GM12878 (cell line): ENCODE results near the gene TTC9C. TPM values are rescaled to one million over a fixed set of nuclear protein-coding genes. Genes with fewer than 3 reads are reported as not detected.

Experiments used
- ATAC-seq: fragments of 200-7000 bp; cut with Tn5 transposase; 3 replicates; pipeline ENCODE4 v1.9.1; 2020; ENCODE audit warnings: mild to moderate bottlenecking, moderate library complexity
- BruUV-seq: library from RNA; stranded (reverse); fragments of 400-500 nt; replicated peaks from 2 replicates; lab custom pipeline; 2021; lab: Mats Ljungman, UMichigan
- CTCF ChIA-PET: fragments of 300-600 bp; sonication (Branson Sonifier 250); formaldehyde crosslinking; extraction: SDS; loops from one replicate; lab custom pipeline; 2021; ENCODE audit warnings: inconsistent platforms; lab: Yijun Ruan, JAX
- POLR2A ChIA-PET: fragments of 350-600 bp; formaldehyde crosslinking; extraction: SDS; loops from one replicate; lab custom pipeline; 2021; ENCODE audit warnings: inconsistent platforms; lab: Charles Lee
- RAD21 ChIA-PET: fragments of 300-600 bp; sonication (Branson Sonifier 250); formaldehyde crosslinking; loops from one replicate; lab custom pipeline; 2023; ENCODE audit warnings: antibody characterized with exemption; ENCODE audit not compliant: unreplicated experiment; lab: Charles Lee
- SMC1A ChIA-PET: fragments of 300-600 bp; sonication (Branson Sonifier 250); formaldehyde crosslinking; loops from one replicate; lab custom pipeline; 2023; ENCODE audit not compliant: unreplicated experiment, uncharacterized antibody; lab: Charles Lee
- DNase-seq: peaks from one replicate; pipeline ENCODE4 v3.0.0-alpha.2; 2011; ENCODE audit warnings: low read depth, low spot score
- FAIRE-seq: peaks from 3 replicates; lab custom pipeline; 2011; peaks lifted over from hg19 to GRCh38; lab: Jason Lieb, UNC
- H2AFZ ChIP-seq: 2 replicates; pipeline ENCODE4 v1.6.0; 2011; ENCODE audit warnings: low read depth, low read length, control low read depth; ENCODE audit not compliant: control insufficient read depth
- H3K27ac ChIP-seq: 2 replicates; pipeline ENCODE4 v1.5.1; 2011; ENCODE audit warnings: control low read depth; ENCODE audit not compliant: control insufficient read depth, insufficient read depth
- H3K27me3 ChIP-seq, 2 experiments: replicated peaks in 1 of 2; 2 replicates each; pipeline versions ENCODE4 v1.6.0 to v1.6.1; 2011; ENCODE audit warnings: low read length in 1 of 2; ENCODE audit not compliant: control insufficient read depth in 2 of 2, insufficient read depth in 2 of 2
- H3K36me3 ChIP-seq, 2 experiments: 2 replicates each; pipeline ENCODE4 v1.5.1; 2011; ENCODE audit warnings: low read length in 1 of 2; ENCODE audit not compliant: control insufficient read depth in 2 of 2, insufficient read depth in 2 of 2
- H3K4me1 ChIP-seq: 2 replicates; pipeline ENCODE4 v1.6.1; 2011; ENCODE audit warnings: mild to moderate bottlenecking, low read length, moderate library complexity, mixed read lengths; ENCODE audit not compliant: control insufficient read depth, insufficient read depth
- H3K4me2 ChIP-seq: 2 replicates; pipeline ENCODE4 v1.6.0; 2011; ENCODE audit warnings: control low read depth; ENCODE audit not compliant: control insufficient read depth, insufficient read depth
- H3K4me3 ChIP-seq: fragments of 200-600 bp; sonication (generic); 2 replicates; pipeline ENCODE4 v1.5.1; 2016
- H3K79me2 ChIP-seq: 2 replicates; pipeline ENCODE4 v1.6.0; 2011; ENCODE audit warnings: low read length; ENCODE audit not compliant: control insufficient read depth, insufficient read depth
- H3K9ac ChIP-seq: 2 replicates; pipeline ENCODE4 v1.8.0; 2011; ENCODE audit warnings: low read length, control low read depth, mixed read lengths; ENCODE audit not compliant: control insufficient read depth, insufficient read depth
- H3K9me3 ChIP-seq: replicated peaks from 3 replicates; pipeline ENCODE4 v1.5.1; 2011; ENCODE audit warnings: mild to moderate bottlenecking, low read length; ENCODE audit not compliant: control insufficient read depth, insufficient read depth
- H4K20me1 ChIP-seq: 2 replicates; pipeline ENCODE4 v1.6.0; 2011; ENCODE audit not compliant: control insufficient read depth, insufficient read depth
- BCL3 ChIP-seq: IDR thresholded peaks from 2 replicates; pipeline ENCODE4 v1.6.1; 2011; ENCODE audit warnings: borderline replicate concordance, low read depth, mild to moderate bottlenecking, moderate library complexity, low read length; ENCODE audit not compliant: insufficient read depth, poor library complexity, severe bottlenecking
- CEBPB ChIP-seq, 2 experiments: fragments of 150-350 bp in 1 of 2; IDR thresholded peaks; 2 replicates each; pipeline ENCODE4 v1.6.1; 2012 to 2014; ENCODE audit warnings: low read depth in 2 of 2, low read length in 2 of 2, borderline replicate concordance in 1 of 2, inconsistent platforms in 1 of 2
- CHD1 ChIP-seq: IDR thresholded peaks from 2 replicates; pipeline ENCODE4 v1.6.1; 2012; ENCODE audit warnings: low read depth, low read length, improper control_type of control experiment
- HDAC6 ChIP-seq: fragments of 200-600 bp; sonication (generic); IDR thresholded peaks from one replicate; pipeline ENCODE4 v1.8.0; 2017; ENCODE audit warnings: antibody characterized with exemption; ENCODE audit not compliant: unreplicated experiment
- NFIC ChIP-seq: IDR thresholded peaks from 2 replicates; pipeline ENCODE4 v1.6.1; 2012; ENCODE audit warnings: low read depth, mild to moderate bottlenecking, inconsistent platforms, low read length, moderate library complexity
- SIN3A ChIP-seq: IDR thresholded peaks from 2 replicates; pipeline ENCODE4 v1.6.1; 2012; ENCODE audit warnings: low read depth, low read length, improper control_type of control experiment
- SMC3 ChIP-seq: IDR thresholded peaks from 2 replicates; pipeline ENCODE4 v1.6.1; 2011; ENCODE audit warnings: low read length, improper control_type of control experiment, borderline replicate concordance
- YBX1 ChIP-seq: fragments of 450-650 bp; IDR thresholded peaks from 2 replicates; pipeline ENCODE4 v1.6.1; 2016; ENCODE audit warnings: antibody characterized with exemption
- YY1 ChIP-seq: IDR thresholded peaks from 2 replicates; pipeline ENCODE4 v1.6.1; 2011; ENCODE audit warnings: low read depth, mild to moderate bottlenecking, low read length
- ZNF217 ChIP-seq: fragments of 450-650 bp; IDR thresholded peaks from 2 replicates; pipeline ENCODE4 v1.6.1; 2017; ENCODE audit warnings: antibody characterized with exemption, mild to moderate bottlenecking
- WGBS: methylation state at CpG from one replicate; pipeline ENCODE4 v1.1.6; 2016; ENCODE audit warnings: low lambda C conversion rate; ENCODE audit not compliant: insufficient replicate concordance, insufficient coverage; ENCODE audit errors: missing lambda C conversion rate; 5-methylcytosine and 5-hydroxymethylcytosine counted together
- in situ Hi-C: fragments of 300-500 bp; cut with MboI; formaldehyde crosslinking; loops from 9 replicates; pipeline ENCODE4 v1.14.3; 2018; ENCODE audit warnings: mixed read lengths
- intact Hi-C: fragments of 100-400 bp; cut with micrococcal nuclease; formaldehyde crosslinking; loops from one replicate; pipeline ENCODE4 v1.14.2; 2022; ENCODE audit not compliant: unreplicated experiment
- polyA plus RNA-seq, 11 experiments: library from polyadenylated mRNA; depleted of rRNA in 4 of 11; unstranded in 6 of 11; stranded (reverse) in 5 of 11; fragments of >200 nt; fragmentation: Nextera tagmentation in 4 of 11; fragmentation: Illumina TruSeq in 1 of 11; extraction: Ambion mirVana in 4 of 11; extraction: Trizol in 1 of 11; gene quantifications; 1 replicate in 1 of 11; 2 replicates in 10 of 11; pipeline versions ENCODE4 v1.2.1 to v1.2.3, GENCODE V29; 2011 to 2016; ENCODE audit warnings: inconsistent platforms in 2 of 11, missing spikeins in 2 of 11, low read depth in 1 of 11
- total RNA-seq, 4 experiments: library from RNA; depleted of rRNA in 3 of 4; stranded (reverse); fragments of >200 nt in 3 of 4; fragmentation: Illumina TruSeq in 1 of 4; extraction: Trizol in 1 of 4; gene quantifications; 2 replicates each; pipeline versions ENCODE4 v1.2.1 to v1.2.3, GENCODE V29; 2013 to 2021
- TF ChIP-seq, protein P1 (sequence below): IDR thresholded peaks from 2 replicates; pipeline ENCODE4 v1.6.1; 2012; ENCODE audit warnings: mild to moderate bottlenecking, low read depth, low read length

The TTC9C gene
- total and polyA plus RNA-seq, 10 of the 15 experiments (the other 5 are each of a cell fraction or from before 2014, with no cell fraction given), result 42.0 to 72.3 (median 50.4) TPM

- no peak overlapping the region for H3K9ac ChIP-seq
- in situ Hi-C loops, result no loop called here
- DNase-seq (no peak), ATAC-seq (no peak), FAIRE-seq (no peak)
- no peak overlapping the region for H3K27ac ChIP-seq
- H3K9me3 ChIP-seq, result no peaks in the 10 kb centered on the region
- TF ChIP-seq SIN3A, result no peak
- TF ChIP-seq BCL3, result no peak
- TF ChIP-seq YY1, result no peak
- no peak for TF ChIP-seq HDAC6
- no peak for TF ChIP-seq CEBPB (IDR thresholded peaks at IDR 0.05; ENCODE audit: borderline replicate concordance in 1 of 2, low read depth in 2 of 2, low read length in 2 of 2)
- TF ChIP-seq SMC3, result no peak
- TF ChIP-seq YBX1, result no peak
- TF ChIP-seq, protein P1, sequence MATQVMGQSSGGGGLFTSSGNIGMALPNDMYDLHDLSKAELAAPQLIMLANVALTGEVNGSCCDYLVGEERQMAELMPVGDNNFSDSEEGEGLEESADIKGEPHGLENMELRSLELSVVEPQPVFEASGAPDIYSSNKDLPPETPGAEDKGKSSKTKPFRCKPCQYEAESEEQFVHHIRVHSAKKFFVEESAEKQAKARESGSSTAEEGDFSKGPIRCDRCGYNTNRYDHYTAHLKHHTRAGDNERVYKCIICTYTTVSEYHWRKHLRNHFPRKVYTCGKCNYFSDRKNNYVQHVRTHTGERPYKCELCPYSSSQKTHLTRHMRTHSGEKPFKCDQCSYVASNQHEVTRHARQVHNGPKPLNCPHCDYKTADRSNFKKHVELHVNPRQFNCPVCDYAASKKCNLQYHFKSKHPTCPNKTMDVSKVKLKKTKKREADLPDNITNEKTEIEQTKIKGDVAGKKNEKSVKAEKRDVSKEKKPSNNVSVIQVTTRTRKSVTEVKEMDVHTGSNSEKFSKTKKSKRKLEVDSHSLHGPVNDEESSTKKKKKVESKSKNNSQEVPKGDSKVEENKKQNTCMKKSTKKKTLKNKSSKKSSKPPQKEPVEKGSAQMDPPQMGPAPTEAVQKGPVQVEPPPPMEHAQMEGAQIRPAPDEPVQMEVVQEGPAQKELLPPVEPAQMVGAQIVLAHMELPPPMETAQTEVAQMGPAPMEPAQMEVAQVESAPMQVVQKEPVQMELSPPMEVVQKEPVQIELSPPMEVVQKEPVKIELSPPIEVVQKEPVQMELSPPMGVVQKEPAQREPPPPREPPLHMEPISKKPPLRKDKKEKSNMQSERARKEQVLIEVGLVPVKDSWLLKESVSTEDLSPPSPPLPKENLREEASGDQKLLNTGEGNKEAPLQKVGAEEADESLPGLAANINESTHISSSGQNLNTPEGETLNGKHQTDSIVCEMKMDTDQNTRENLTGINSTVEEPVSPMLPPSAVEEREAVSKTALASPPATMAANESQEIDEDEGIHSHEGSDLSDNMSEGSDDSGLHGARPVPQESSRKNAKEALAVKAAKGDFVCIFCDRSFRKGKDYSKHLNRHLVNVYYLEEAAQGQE, result no peak
- TF ChIP-seq CHD1, result no peak
- TF ChIP-seq ZNF217, result no peak
- TF ChIP-seq NFIC, result no peak
- ChIA-PET RAD21 (interaction anchor here (1.9 to 2.1 kb wide), 2 partner anchors 26 to 91 kb away, joined by 11 to 44 read pairs; partner anchors contain the start of genes C11orf98, CSKMT, HNRNPUL2 and TTC9C), POLR2A (interaction anchor here (1.1 to 4.6 kb wide), 11 partner anchors 9 to 96 kb away, joined by 3 to 70 read pairs (median 10); partner anchors contain the start of genes C11orf98, CSKMT, HNRNPUL2 and NXF1), CTCF (interaction anchor here (1.3 to 3.5 kb wide), 5 partner anchors 14 to 34 kb away, joined by 3 to 42 read pairs (median 11); partner anchors contain the start of genes TAF6L and TTC9C), SMC1A (interaction anchor here (3.5 kb wide), 1 partner anchor 26 kb away, joined by 27 read pairs; the partner anchor contains the start of genes HNRNPUL2 and TTC9C)
- peaks cover 6% of the 10 kb centered on the region for H3K4me1 ChIP-seq
- no peaks in the 10 kb centered on the region for H3K36me3 ChIP-seq
- H4K20me1 ChIP-seq, result no peaks in the 10 kb centered on the region
- no peak overlapping the region for H2AFZ ChIP-seq
- WGBS, result 72% methylated on average over 10 of the region's 10 CpGs
- intact Hi-C loops, result no loop called here
- BruUV-seq, result no TSS peak
- no peak overlapping the region for H3K4me3 ChIP-seq
- H3K4me2 ChIP-seq, result peak overlapping the region; percentile 82
- H3K79me2 ChIP-seq, result no peaks in the 10 kb centered on the region; the same call in 1 of the 2 replicates
- H3K27me3 ChIP-seq, result no peaks in the 10 kb centered on the region
These were observed 26.9 kb downstream of the TTC9C start for GRCh38 chr11:62755086-62755615.
